GM21786 (cell line): Measurements from ENCODE around the gene KRT3.
"Not testable (repeated sequence)": the region's sequence is repeated elsewhere in the genome, so short reads cannot be mapped to it uniquely, and the experiment has no call there.

Experiments used
- ATAC-seq: cut with Tn5 transposase; IDR thresholded peaks from one replicate; pipeline ENCODE4 v1.9.1; 2021; ENCODE audit not compliant: unreplicated experiment

KRT3 gene

GRCh38 chr12:52763036-52763659, 32.8 kb downstream of the KRT3 start:
- ATAC-seq, result no peak

DNA sequence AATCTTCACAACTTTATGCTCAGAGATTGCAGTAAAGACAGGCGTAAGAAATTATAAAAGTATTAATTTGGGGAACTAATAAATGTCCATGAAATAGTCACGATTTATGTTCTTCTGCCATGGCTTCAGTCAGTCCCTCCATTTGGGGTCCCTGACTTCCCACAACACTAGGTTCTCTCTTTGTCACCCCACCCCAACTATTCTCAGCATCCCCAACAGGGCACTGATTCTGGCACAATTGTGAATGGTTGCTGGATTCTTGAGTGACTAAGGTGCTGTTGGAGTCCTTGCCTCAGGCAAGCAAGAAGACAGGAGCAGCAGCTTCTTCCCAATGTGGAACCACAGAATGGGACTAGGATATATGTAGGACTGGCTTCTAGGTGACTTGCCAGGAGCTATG, 34.1 kb downstream of the KRT3 start:
- no peak for ATAC-seq

- ATAC-seq, result not testable (repeated sequence)
Measured at GRCh38 chr12:52761218-52761617, 34.7 kb downstream of the KRT3 start.

DNA sequence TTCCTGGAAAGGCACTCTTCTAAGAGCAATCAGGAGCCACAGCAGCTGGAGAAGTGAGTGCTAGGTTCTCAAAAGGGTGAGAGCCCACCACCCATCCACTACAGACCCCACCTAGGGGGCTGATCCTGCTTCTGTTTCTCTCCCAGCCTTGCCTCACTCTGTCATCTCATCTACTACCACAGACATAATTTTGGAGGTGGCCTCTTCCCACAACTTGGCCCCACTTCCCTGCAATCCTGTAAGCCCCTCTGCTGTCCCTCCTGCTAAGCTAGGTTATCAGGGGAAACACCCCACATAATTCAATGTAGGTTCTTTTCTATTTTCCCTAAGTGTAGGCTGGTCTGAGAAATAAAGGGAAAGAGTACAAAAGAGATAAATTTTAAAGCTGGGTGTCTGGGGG, 35.3 kb downstream of the KRT3 start:
- no peak for ATAC-seq

DNA sequence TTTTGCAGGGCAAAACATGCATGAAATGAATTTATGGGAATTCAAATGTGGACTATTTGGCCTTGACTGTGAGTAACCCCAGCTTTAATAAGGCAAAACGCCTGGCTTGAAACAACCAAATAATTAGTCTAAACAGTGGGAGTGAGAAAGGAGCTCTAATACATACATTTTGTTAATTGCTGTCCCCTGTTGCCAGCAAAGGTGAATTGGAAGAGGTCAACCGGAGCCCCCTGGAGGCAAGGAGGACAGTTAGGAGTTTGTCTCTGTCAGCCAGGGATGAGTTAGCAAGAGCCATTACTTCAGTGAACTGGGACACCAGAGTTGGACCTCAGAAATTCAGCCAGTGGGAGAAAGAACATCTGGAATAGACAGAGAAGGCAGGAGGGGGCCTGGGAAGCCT, 36.2 kb downstream of the KRT3 start:
- ATAC-seq, result no peak

GRCh38 chr12:52759218-52759617, 36.7 kb downstream of the KRT3 start:
- no peak for ATAC-seq

DNA sequence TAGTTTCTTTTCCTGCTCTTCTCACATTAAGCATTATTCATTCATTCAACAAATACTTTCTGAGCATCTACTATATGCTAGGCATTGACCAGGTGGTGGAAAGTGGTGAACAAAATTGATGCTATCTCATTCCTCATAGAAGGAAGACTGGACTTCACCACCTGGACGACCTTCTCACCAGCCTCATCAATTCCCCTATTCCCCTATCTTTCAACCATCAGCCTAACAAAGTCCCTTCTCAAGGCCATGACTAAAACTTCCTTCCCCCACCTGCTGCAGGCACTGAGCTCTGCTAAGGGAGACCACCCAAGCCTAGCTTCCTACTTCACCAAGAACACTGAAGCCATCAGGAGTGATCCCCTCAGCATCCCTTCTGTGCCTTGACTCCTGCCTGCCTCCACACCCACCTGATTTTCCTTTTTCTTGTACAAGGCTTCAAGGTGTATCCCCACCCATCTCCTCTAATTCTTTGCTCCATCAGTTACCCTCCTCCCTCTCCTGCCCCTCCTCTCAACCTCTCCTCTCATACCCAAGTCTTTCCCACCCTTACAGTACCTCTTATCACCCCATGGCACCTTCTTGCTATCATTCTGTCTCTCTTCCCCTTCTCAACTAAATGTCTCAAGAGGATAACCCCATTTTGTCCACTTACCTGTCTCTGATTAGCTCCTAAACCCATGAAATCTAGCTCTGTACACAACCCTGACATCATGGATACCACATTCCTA, 38.3 kb downstream of the KRT3 start:
- ATAC-seq, result no peak

DNA sequence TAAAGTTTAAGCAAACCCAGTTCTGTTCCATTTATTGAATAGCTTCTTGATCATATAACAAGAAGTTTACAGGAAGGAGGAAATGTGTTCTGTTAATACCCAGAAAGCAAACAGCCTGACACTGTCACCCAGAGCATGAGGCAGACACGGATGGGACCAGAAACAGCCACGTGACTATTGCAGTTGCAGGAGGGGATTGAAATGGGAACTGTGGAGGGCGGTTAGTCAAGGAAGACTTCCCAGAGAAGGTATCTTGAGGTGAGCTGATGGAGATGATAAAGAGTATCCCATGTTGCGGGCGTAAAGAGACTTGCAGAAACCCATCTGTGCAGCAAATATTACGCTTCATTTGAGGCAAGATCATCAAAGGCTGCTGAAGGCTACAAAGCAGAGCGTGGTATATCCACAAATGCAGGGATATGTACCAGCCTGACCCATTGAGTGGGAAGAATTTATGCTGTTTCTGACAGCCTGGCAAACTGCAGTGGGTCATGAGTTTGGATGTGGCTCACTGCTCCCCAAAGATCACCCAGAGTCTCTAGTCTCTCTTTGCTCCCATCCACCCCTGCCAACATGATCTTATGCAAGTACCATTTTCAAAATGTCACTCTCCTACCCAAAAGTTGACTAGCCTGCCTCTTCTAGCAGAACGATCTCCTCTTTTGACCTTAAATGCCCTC, 39.5 kb downstream of the KRT3 start:
- ATAC-seq, result no peak

DNA sequence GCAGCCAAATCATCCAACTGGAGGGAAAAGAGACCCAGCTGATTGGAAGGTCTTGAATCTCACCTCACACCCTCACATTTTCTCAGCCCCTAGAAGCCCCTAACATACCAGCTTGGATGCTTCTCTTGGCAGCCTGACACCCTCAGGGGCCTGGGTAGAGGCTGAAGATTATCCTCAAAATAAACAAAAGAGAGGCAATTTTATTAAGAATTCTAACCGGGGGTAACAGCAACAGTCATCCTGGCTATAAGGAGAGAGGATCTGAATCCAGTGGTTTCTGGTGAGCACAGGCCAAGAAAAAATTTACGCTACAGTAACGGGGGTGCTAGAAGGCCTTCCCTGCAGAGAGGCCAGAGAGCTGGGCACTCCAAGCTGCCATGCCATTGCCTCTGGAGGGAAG, 40.4 kb downstream of the KRT3 start:
- ATAC-seq, result no peak

- ATAC-seq, result no peak
Measured at GRCh38 chr12:52754135-52754534, 41.8 kb downstream of the KRT3 start.

- no peak for ATAC-seq
Measured at GRCh38 chr12:52753283-52753682, 42.6 kb downstream of the KRT3 start.

DNA sequence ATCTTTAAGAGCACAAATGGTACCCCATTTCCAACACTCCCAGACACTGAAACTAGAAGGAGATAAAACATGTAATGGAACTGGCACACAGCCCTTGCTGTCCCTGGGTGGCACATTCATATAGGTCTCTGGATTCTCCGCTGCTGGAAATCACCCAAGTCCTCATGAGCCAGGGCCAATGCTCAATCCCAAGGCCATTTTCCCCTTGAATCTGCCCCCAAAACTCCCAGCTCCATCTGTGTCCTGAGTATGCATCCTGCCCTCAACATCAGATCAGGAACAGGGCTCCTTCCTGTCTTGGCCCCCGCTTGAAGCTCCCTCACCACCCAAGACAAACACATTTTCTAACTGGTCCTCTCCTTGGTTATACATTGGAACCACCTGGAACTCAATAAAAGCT, 43.4 kb downstream of the KRT3 start:
- ATAC-seq, result no peak

- ATAC-seq, result no peak
Measured at GRCh38 chr12:52751795-52752194, 44.1 kb downstream of the KRT3 start.

DNA sequence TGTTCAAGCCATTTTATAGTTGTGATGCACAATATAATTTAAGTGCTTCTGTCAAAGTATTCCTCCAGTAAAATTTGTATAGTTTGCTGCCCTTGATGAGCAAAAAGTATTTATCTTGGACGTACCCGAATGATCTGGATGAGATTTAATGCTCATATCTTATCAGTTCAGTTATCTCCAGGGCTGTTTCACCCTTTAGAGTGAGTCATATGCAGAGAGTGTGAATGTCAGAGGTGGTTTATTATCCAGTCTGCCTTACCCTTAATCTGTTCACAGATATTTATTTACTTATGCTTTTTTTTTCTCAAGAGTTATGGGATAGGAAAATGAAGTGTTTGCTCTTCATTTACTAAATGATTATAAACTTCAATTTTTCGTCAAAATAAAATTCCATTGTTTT, 45.4 kb downstream of the KRT3 start:
- ATAC-seq, result not testable (repeated sequence)

GRCh38 chr12:52749827-52750226, 46.1 kb downstream of the KRT3 start:
- ATAC-seq, result no peak

DNA sequence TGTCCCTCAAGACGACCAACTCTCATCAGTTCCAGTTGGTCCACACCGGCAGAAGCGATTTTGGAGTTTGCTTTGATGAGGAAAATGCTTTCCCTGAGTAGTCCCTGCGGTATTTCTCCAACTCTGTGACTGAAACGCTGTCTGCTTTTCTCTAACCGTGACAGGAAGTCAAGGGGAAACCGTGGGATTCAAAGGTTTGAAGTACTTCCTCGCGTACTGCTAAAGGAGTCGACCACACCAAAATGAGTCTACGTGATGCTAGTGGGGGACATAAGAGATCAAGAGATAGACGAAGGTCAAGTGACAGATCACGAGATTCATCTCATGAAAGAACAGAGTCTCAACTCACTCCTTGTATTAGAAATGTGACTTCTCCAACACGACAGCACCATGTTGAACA, 47.3 kb downstream of the KRT3 start:
- ATAC-seq, result no peak

GRCh38 chr12:52745554-52745953, 50.4 kb downstream of the KRT3 start:
- no peak for ATAC-seq

DNA sequence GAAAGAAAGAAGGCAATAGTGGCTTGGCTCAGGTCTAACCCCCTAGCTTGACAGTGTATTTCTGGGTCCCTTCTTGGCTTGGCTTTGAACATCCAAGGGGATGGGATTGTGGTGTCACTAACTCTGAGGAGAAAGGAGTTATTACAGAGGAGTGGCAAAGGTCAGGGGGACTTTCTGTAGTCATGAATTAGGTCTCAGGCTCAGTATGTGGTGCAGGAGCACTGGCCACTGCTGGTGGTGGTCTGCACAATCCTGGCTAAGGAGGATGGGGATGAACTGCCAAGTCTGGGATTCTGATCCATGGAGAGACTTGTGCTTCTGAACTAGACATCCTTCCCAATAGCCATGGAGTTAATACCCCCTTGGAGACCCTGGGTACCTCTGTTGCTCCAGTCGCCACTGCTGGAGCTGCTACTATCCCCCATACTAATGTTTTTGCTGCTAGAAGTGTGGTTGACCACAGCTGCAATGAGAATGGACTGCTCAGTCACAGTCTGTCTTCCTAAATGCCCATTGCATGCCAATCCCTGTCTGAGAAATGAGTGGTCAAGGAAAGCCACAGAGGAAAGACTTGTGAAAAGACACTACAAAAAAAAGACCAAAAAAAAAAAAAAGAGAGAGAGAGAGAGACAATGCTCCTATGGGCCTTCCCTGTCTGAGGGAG, 51.3 kb downstream of the KRT3 start:
- ATAC-seq, result no peak

DNA sequence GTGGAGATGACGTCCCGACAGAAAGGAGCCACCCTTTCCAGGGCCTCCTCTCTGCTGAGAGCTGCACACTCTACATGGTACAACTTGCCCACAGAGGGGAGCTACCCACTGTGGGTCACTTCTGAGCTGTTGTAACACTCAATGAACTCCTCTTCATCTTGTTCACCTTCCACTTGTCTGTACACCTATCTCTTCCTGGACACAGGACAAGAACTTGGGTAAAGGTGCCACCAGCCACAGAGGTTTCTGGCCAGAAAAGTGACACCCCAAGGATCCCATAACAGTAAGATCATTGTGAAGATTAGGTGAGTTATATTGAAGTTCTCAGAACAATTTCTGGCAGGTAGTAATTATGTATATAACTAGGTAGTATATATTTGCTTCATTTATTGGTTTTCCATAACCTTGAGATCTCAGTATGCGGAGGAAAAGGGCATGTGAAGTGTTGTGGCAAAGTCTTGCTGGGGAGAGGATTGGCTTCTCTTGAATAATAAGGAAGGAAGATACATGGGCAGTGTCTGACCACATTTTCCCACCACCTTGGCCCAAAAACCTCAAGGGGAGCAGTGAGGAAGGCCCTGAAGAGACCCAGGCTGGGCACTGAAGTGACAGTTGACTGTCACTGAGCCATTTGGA, 53.0 kb downstream of the KRT3 start:
- no peak for ATAC-seq

GRCh38 chr12:52742196-52742580, 53.7 kb downstream of the KRT3 start:
- ATAC-seq, result no peak
